K562 (cell line): ENCODE data around the gene GNA14. TPM values are rescaled to one million over a fixed set of nuclear protein-coding genes. Genes with fewer than 3 reads are reported as not detected.

Experiments
- ATAC-seq: fragments of 200-7000 bp; cut with Tn5 transposase; 3 replicates; pipeline ENCODE4 v1.9.1; 2020; ENCODE audit warnings: moderate library complexity
- BruUV-seq: library from RNA; stranded (reverse); fragments of 400-500 nt; replicated peaks from 2 replicates; lab custom pipeline; 2021; lab: Mats Ljungman, UMichigan
- CTCF ChIA-PET: fragments of 300-600 bp; formaldehyde crosslinking; extraction: SDS; loops from one replicate; lab custom pipeline; 2021; ENCODE audit warnings: low intra/inter-chr PET ratio; lab: Yijun Ruan, JAX
- POLR2A ChIA-PET: fragments of 300-600, 350-650 bp; sonication (Branson Sonifier 250); formaldehyde crosslinking; extraction: SDS; loops from one replicate; lab custom pipeline; 2021; ENCODE audit warnings: antibody characterized with exemption, inconsistent platforms; lab: Yijun Ruan, JAX
- DNase-seq, 4 experiments: peaks; one replicate each; pipeline versions ENCODE4 v3.0.0 to v3.0.0-alpha.2; 2011 to 2018; ENCODE audit warnings: low spot score in 3 of 4, mixed read lengths in 3 of 4; ENCODE audit errors: extremely low read depth in 1 of 4
- FAIRE-seq: peaks from 2 replicates; lab custom pipeline; 2011; peaks lifted over from hg19 to GRCh38; lab: Jason Lieb, UNC
- H2AFZ ChIP-seq: 2 replicates; pipeline ENCODE4 v1.6.0; 2011; ENCODE audit warnings: low read depth, low read length, control low read depth, inconsistent platforms
- H3K27ac ChIP-seq: fragments of 200-600 bp; 3 replicates; pipeline ENCODE4 v1.8.0; 2011; ENCODE audit warnings: low read depth, mild to moderate bottlenecking, control low read depth, inconsistent platforms, low read length, moderate library complexity, mixed read lengths; ENCODE audit errors: extremely low read depth
- H3K27me3 ChIP-seq, 2 experiments: fragments of 300-600 bp in 1 of 2; 2 replicates in 1 of 2; 3 replicates in 1 of 2; pipeline versions ENCODE4 v1.6.0 to v1.8.0; 2011; ENCODE audit warnings: inconsistent platforms in 2 of 2, low read length in 2 of 2, mild to moderate bottlenecking in 1 of 2, mixed read lengths in 1 of 2, moderate library complexity in 1 of 2; ENCODE audit not compliant: control insufficient read depth in 2 of 2, insufficient read depth in 2 of 2
- H3K36me3 ChIP-seq: fragments of 300-600 bp; 3 replicates; pipeline ENCODE4 v1.8.0; 2011; ENCODE audit warnings: mild to moderate bottlenecking, low read length, inconsistent platforms; ENCODE audit not compliant: control insufficient read depth, insufficient read depth
- H3K4me1 ChIP-seq, 2 experiments: fragments of 200-600 bp in 1 of 2; replicated peaks in 1 of 2; 2 replicates in 1 of 2; 3 replicates in 1 of 2; pipeline versions ENCODE4 v1.5.1 to v1.8.0; 2011; ENCODE audit warnings: inconsistent platforms in 2 of 2, low read length in 2 of 2, mild to moderate bottlenecking in 1 of 2, mixed read lengths in 1 of 2, moderate library complexity in 1 of 2; ENCODE audit not compliant: control insufficient read depth in 2 of 2, insufficient read depth in 2 of 2
- H3K4me2 ChIP-seq: 2 replicates; pipeline ENCODE4 v1.6.1; 2011; ENCODE audit warnings: low read length, control low read depth, inconsistent platforms, mixed read lengths; ENCODE audit not compliant: insufficient read depth
- H3K4me3 ChIP-seq: fragments of 200-600 bp; sonication (generic), shearing (Covaris generic); 2 replicates; pipeline ENCODE4 v1.5.1; 2016; ENCODE audit warnings: control low read depth, inconsistent platforms
- H3K79me2 ChIP-seq: fragments of 200-600 bp; 3 replicates; pipeline ENCODE4 v1.8.0; 2011; ENCODE audit warnings: low read length, inconsistent platforms; ENCODE audit not compliant: control insufficient read depth, insufficient read depth
- H3K9ac ChIP-seq, 2 experiments: 2 replicates each; pipeline versions ENCODE4 v1.6.0 to v1.6.1; 2011; ENCODE audit warnings: low read depth in 2 of 2, low read length in 2 of 2, control low read depth in 1 of 2, inconsistent platforms in 1 of 2, mild to moderate bottlenecking in 1 of 2, mixed read lengths in 1 of 2; ENCODE audit not compliant: insufficient read depth in 1 of 2
- H3K9me1 ChIP-seq: one replicate; pipeline ENCODE4 v1.6.0; 2011; ENCODE audit warnings: inconsistent platforms, mild to moderate bottlenecking, low read length, moderate library complexity; ENCODE audit not compliant: control insufficient read depth, insufficient read depth
- H3K9me3 ChIP-seq: replicated peaks from 2 replicates; pipeline ENCODE4 v1.5.1; 2011; ENCODE audit warnings: low read depth, low read length, inconsistent platforms; ENCODE audit not compliant: control insufficient read depth, insufficient read depth
- H4K20me1 ChIP-seq: replicated peaks from 2 replicates; pipeline ENCODE4 v1.6.1; 2011; ENCODE audit warnings: low read length, inconsistent platforms, mixed read lengths; ENCODE audit not compliant: control insufficient read depth, insufficient read depth
- COPS2 ChIP-seq: fragments of 450-650 bp; conservative IDR thresholded peaks from 2 replicates; pipeline ENCODE4 v1.6.1; 2016; ENCODE audit warnings: mild to moderate bottlenecking, moderate library complexity
- HDAC3 ChIP-seq: fragments of 450-650 bp; IDR thresholded peaks from 2 replicates; pipeline ENCODE4 v1.6.1; 2018; ENCODE audit warnings: borderline replicate concordance, mild to moderate bottlenecking, moderate library complexity; ENCODE audit not compliant: partially characterized antibody
- KAT7 ChIP-seq: sonication (generic); formaldehyde crosslinking; IDR thresholded peaks from 2 replicates; pipeline ENCODE4 v1.8.0; 2022; ENCODE audit warnings: missing genetic modification reagents, mild to moderate bottlenecking, borderline replicate concordance
- MED1 ChIP-seq: sonication (generic); formaldehyde crosslinking; IDR thresholded peaks from 2 replicates; pipeline ENCODE4 v1.8.1; 2023; ENCODE audit warnings: missing genetic modification reagents, borderline replicate concordance
- MXD1 ChIP-seq: fragments of 250-450 bp; sonication (Bioruptor Pico); IDR thresholded peaks from 2 replicates; pipeline ENCODE4 v1.8.0; 2021; ENCODE audit warnings: borderline replicate concordance, mild to moderate bottlenecking, moderate library complexity; ENCODE audit not compliant: poor library complexity, severe bottlenecking
- MYBL2 ChIP-seq, 2 experiments: fragments of 450-650 bp in 1 of 2; sonication (generic) in 1 of 2; formaldehyde crosslinking in 1 of 2; IDR thresholded peaks; 2 replicates each; pipeline versions ENCODE4 v1.6.1 to v1.8.1; 2017 to 2022; ENCODE audit warnings: borderline replicate concordance in 1 of 2, inconsistent platforms in 1 of 2, low read depth in 1 of 2, mild to moderate bottlenecking in 1 of 2, missing genetic modification reagents in 1 of 2, moderate library complexity in 1 of 2
- SMAD3 ChIP-seq: fragments of 450-650 bp; formaldehyde crosslinking; conservative IDR thresholded peaks from 2 replicates; pipeline ENCODE4 v1.4.0; 2020; ENCODE audit warnings: mild to moderate bottlenecking
- TGIF2 ChIP-seq: sonication (generic); formaldehyde crosslinking; IDR thresholded peaks from 2 replicates; pipeline ENCODE4 v1.8.1; 2022; ENCODE audit warnings: mild to moderate bottlenecking, missing genetic modification reagents, moderate library complexity
- TSHZ1 ChIP-seq: fragments of 250-450 bp; sonication (Bioruptor Pico); IDR thresholded peaks from 2 replicates; pipeline ENCODE4 v1.4.0; 2020; ENCODE audit warnings: mild to moderate bottlenecking, moderate library complexity
- ZNF133 ChIP-seq: fragments of 250-450 bp; sonication (Bioruptor Pico); IDR thresholded peaks from 2 replicates; pipeline ENCODE4 v1.4.0; 2020; ENCODE audit warnings: mild to moderate bottlenecking
- ZNF695 ChIP-seq: fragments of 450-650 bp; formaldehyde crosslinking; IDR thresholded peaks from 2 replicates; pipeline ENCODE4 v1.4.0; 2020; ENCODE audit warnings: mild to moderate bottlenecking, moderate library complexity
- ZNF764 ChIP-seq: fragments of 250-450 bp; sonication (Bioruptor Pico); IDR thresholded peaks from 2 replicates; pipeline ENCODE4 v1.4.0; 2020; ENCODE audit warnings: low read depth, mild to moderate bottlenecking, moderate library complexity
- ZNF785 ChIP-seq: fragments of 250-450 bp; sonication (Bioruptor Pico); IDR thresholded peaks from 2 replicates; pipeline ENCODE4 v1.4.0; 2020; ENCODE audit warnings: mild to moderate bottlenecking
- WGBS: fragments of 100-300 bp; shearing (Covaris generic); methylation state at CpG from one replicate; pipeline ENCODE4 v1.1.6; 2016; ENCODE audit warnings: low coverage, mixed read lengths; ENCODE audit not compliant: insufficient coverage; ENCODE audit errors: missing lambda C conversion rate; 5-methylcytosine and 5-hydroxymethylcytosine counted together
- in situ Hi-C: fragments of 300-500 bp; cut with MboI; formaldehyde crosslinking; loops from 4 replicates; pipeline ENCODE4 v1.15.0; 2018; ENCODE audit warnings: inconsistent platforms, mixed read lengths
- intact Hi-C: fragments of 100-400 bp; cut with micrococcal nuclease; formaldehyde crosslinking; loops from 2 replicates; pipeline ENCODE4 v1.14.2; 2022
- polyA plus RNA-seq, 8 experiments: library from polyadenylated mRNA; depleted of rRNA in 4 of 8; stranded (reverse) in 5 of 8; unstranded in 3 of 8; fragments of >200 nt; fragmentation: Nextera tagmentation in 2 of 8; fragmentation: Illumina TruSeq in 1 of 8; extraction: Ambion mirVana in 2 of 8; extraction: Trizol in 1 of 8; gene quantifications; 2 replicates each; pipeline versions ENCODE4 v1.2.1 to v1.2.3, GENCODE V29; 2011 to 2014; ENCODE audit warnings: inconsistent platforms in 1 of 8, missing spikeins in 1 of 8
- total RNA-seq, 7 experiments: library from RNA; depleted of rRNA in 6 of 7; stranded (reverse); fragments of >200 nt in 6 of 7; fragmentation: Illumina TruSeq in 2 of 7; extraction: Trizol in 2 of 7; gene quantifications; 2 replicates each; pipeline versions ENCODE4 v1.2.1 to v1.2.3, GENCODE V29; 2011 to 2021; ENCODE audit warnings: low replicate concordance in 1 of 7
- TF ChIP-seq, protein P1 (sequence below): fragments of 450-650 bp; IDR thresholded peaks from 2 replicates; pipeline ENCODE4 v1.6.1; 2016; ENCODE audit warnings: missing biosample characterization, missing genetic modification characterization
- TF ChIP-seq, protein P2 (sequence below), 2 experiments: fragments of 450-650 bp in 1 of 2; sonication (generic) in 1 of 2; formaldehyde crosslinking; conservative IDR thresholded peaks; 2 replicates each; pipeline versions ENCODE4 v1.4.0 to v1.8.1; 2020 to 2022; ENCODE audit warnings: mild to moderate bottlenecking in 1 of 2, missing genetic modification reagents in 1 of 2

GNA14 gene
- total and polyA plus RNA-seq, 9 of the 15 experiments (the other 6 are each of a cell fraction or from before 2014, with no cell fraction given): 0.03 to 0.11 (median 0.03) TPM; not detected in 6

GRCh38 chr9:77569335-77569734 is 78.8 kb downstream of the GNA14 start:
- Histone ChIP-seq H3K27me3 (no peaks in the 10 kb centered on the region), H3K9ac (no peak overlapping the region), H3K9me3 (no peaks in the 10 kb centered on the region), H3K4me2 (no peak overlapping the region), H3K4me3 (no peak overlapping the region), H3K36me3 (no peaks in the 10 kb centered on the region), H3K27ac (no peak overlapping the region), H3K4me1 (no peaks in the 10 kb centered on the region), H2AFZ (no peak overlapping the region), H4K20me1 (no peaks in the 10 kb centered on the region), H3K79me2 (no peaks in the 10 kb centered on the region), H3K9me1 (no peaks in the 10 kb centered on the region)
- TF ChIP-seq HDAC3 (no peak), TSHZ1 (CRISPR knock-in tag) (no peak), COPS2 (no peak), ZNF695 (CRISPR knock-in tag) (no peak), MED1 (CRISPR knock-in tag) (no peak), ZNF764 (CRISPR knock-in tag) (no peak), TGIF2 (CRISPR knock-in tag) (no peak), SMAD3 (CRISPR knock-in tag) (no peak), ZNF133 (CRISPR knock-in tag) (no peak), KAT7 (CRISPR knock-in tag) (no peak), MYBL2 (IDR thresholded peaks at IDR 0.05; ENCODE audit: low read depth) (no peak), MYBL2 (CRISPR knock-in tag; IDR thresholded peaks at IDR 0.05; ENCODE audit: borderline replicate concordance) (no peak), MXD1 (no peak), ZNF785 (CRISPR knock-in tag) (no peak)
- TF ChIP-seq, protein P1, sequence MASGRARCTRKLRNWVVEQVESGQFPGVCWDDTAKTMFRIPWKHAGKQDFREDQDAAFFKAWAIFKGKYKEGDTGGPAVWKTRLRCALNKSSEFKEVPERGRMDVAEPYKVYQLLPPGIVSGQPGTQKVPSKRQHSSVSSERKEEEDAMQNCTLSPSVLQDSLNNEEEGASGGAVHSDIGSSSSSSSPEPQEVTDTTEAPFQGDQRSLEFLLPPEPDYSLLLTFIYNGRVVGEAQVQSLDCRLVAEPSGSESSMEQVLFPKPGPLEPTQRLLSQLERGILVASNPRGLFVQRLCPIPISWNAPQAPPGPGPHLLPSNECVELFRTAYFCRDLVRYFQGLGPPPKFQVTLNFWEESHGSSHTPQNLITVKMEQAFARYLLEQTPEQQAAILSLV (tag): no peak
- TF ChIP-seq, protein P2, sequence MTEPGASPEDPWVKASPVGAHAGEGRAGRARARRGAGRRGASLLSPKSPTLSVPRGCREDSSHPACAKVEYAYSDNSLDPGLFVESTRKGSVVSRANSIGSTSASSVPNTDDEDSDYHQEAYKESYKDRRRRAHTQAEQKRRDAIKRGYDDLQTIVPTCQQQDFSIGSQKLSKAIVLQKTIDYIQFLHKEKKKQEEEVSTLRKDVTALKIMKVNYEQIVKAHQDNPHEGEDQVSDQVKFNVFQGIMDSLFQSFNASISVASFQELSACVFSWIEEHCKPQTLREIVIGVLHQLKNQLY (CRISPR knock-in tag; conservative IDR thresholded peaks at IDR 0.05): no peak
- in situ Hi-C loops (no loop called here), intact Hi-C loops (no loop called here)
- no TSS peak for BruUV-seq
- ChIA-PET POLR2A (no interaction called here), CTCF (no interaction called here)
- 3% methylated on average over 4 of the region's 4 CpGs for WGBS
- no peak for DNase-seq
- ATAC-seq: no peak
- no peak for FAIRE-seq
